ENCODE results near the gene SMAD7.

Gene SMAD7

DNA sequence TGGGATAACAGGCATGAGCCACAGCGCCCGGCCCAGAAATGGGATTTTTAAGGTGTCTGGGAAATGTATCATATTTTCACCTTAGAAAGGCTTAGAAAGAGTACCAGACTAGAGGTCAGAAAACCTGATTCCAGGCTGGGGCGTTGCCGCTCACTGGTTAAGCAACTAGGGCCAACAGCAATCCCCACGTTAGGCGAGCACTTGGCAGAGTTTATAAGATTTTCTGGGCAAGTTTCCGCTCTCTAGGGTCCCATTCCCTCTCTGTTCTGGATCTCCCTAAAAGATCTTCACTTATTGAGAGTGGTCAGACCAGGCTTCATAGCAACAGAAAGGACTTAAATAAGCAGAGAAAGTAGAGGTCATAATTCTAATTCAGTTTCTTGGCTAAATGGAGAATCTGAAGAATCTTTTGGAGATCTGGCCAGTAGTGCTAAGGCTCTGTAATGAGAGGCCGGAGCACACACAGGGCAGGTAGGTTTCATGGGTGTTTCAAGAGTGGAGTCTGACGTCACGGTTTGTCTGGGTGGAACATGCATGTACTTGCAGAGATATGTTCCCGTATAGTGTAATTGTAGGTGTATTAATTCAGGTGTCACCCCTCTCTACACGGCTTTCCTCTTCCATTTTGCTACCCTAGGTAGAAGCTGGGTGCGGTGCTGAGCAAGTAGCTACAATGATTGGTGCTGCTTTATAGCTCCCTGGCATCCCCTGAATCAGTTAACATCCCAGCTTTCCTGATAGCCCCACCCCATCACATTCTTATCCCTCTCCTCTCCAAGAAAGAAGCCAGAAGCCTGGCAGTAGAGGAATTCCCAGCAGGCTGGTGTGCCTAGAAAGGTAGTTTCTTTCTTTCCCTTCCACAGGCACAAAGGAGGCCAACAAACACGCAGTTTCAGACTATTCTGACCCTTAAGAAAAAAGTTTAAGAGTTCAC is 4.4 kb upstream of the SMAD7 start:
- no peak overlapping the region for H3K4me3 Mint-ChIP-seq
- peaks cover 33% of the 10 kb centered on the region for H3K27me3 Mint-ChIP-seq (ENCODE audit: low read depth, poor library complexity)
- no peak overlapping the region for H3K27ac Mint-ChIP-seq
- DNase-seq = no peak
- no peaks in the 10 kb centered on the region for H3K36me3 Mint-ChIP-seq (ENCODE audit: low read depth)
- no peaks in the 10 kb centered on the region for H3K9me3 Mint-ChIP-seq
- TF ChIP-seq, protein P1, sequence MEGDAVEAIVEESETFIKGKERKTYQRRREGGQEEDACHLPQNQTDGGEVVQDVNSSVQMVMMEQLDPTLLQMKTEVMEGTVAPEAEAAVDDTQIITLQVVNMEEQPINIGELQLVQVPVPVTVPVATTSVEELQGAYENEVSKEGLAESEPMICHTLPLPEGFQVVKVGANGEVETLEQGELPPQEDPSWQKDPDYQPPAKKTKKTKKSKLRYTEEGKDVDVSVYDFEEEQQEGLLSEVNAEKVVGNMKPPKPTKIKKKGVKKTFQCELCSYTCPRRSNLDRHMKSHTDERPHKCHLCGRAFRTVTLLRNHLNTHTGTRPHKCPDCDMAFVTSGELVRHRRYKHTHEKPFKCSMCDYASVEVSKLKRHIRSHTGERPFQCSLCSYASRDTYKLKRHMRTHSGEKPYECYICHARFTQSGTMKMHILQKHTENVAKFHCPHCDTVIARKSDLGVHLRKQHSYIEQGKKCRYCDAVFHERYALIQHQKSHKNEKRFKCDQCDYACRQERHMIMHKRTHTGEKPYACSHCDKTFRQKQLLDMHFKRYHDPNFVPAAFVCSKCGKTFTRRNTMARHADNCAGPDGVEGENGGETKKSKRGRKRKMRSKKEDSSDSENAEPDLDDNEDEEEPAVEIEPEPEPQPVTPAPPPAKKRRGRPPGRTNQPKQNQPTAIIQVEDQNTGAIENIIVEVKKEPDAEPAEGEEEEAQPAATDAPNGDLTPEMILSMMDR (IDR thresholded peaks at IDR 0.05) = no peak
- H3K4me1 Mint-ChIP-seq = peaks cover 51% of the 10 kb centered on the region

DNA sequence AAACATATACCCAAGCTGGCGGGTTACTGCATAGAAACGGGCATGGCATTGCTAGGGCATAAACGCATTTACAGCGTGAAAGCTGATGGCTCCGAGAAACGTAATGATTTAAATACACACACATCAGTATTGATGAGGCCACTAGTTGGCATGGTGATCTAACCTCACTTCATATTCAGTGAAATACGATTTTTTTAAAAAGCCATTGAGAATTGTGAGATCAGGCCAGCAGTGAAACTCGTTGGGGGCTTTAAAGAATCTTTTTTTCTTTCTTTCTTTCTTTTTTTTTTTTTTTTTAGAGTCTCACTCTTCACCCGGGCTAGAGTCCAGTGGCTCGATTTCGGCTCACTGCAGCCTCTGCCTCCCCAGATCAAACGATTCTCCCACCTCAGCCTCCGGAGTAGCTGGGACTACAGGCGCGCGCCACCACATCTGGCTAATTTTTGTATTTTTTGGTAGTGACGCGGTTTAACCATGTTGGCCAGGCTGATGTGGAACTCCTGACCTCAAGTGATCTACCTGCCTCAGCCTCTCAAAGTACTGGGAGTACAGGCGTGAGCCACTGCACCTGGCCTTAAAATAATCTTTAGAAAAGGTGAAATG is 2.4 kb upstream of the SMAD7 start:
- Mint-ChIP-seq H3K27me3 (ENCODE audit: low read depth, poor library complexity) (peaks cover 18% of the 10 kb centered on the region), H3K4me3 (peak overlapping the region; percentile 90), H3K36me3 (ENCODE audit: low read depth) (no peaks in the 10 kb centered on the region), H3K27ac (peak overlapping the region; percentile 75), H3K4me1 (peaks cover 40% of the 10 kb centered on the region), H3K9me3 (no peaks in the 10 kb centered on the region)
- no peak for DNase-seq
- TF ChIP-seq, protein P1 (IDR thresholded peaks at IDR 0.05) = no peak

DNA sequence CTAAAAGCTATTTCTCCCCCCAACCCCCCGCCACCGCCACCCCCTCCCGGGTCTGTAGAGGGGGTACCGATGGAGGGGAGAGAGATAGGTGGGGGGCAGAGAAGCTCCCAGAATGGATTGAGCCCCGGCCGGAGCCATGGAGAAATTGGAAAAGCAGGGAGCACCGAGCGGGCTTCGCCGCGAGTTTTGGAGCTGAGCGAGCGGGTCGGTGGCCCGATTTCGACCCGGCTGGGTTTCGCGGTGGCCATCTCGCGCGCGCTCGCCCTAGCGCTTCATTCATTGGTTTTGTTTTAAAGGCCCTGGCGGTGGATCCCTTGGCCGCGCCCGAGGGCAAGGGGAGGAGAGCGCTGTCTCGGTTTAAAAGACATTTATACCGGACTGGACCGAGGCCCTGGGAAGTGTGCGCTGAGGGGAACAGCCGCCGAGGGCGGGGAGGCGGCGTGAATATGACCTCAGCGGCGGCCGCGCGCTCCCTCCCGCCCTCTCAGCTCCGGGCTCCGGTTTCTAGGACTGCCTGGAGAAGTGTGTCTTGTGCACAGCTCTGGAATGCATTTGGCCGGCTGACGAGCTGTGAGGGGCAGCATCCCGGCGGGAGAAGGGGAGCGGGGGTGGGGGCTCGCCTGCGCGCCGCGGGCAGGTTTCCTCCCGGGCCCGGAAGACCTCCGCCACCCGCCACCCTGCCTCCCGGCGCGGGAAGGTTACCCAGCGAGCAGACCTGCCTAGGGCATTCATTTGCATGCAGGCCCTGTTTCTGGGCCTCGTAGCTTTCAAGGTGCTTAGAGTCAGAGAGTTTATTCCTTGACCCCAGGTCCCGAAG is 1.7 kb upstream of the SMAD7 start:
- H3K27ac Mint-ChIP-seq = peak overlapping the region; percentile 100
- TF ChIP-seq, protein P1 (IDR thresholded peaks at IDR 0.05) = no peak
- peaks cover 18% of the 10 kb centered on the region for H3K27me3 Mint-ChIP-seq (ENCODE audit: low read depth, poor library complexity)
- H3K4me3 Mint-ChIP-seq = peak overlapping the region; percentile 90
- H3K36me3 Mint-ChIP-seq (ENCODE audit: low read depth) = no peaks in the 10 kb centered on the region
- DNase-seq = peak; percentile 86
- peaks cover 47% of the 10 kb centered on the region for H3K4me1 Mint-ChIP-seq
- no peaks in the 10 kb centered on the region for H3K9me3 Mint-ChIP-seq

DNA sequence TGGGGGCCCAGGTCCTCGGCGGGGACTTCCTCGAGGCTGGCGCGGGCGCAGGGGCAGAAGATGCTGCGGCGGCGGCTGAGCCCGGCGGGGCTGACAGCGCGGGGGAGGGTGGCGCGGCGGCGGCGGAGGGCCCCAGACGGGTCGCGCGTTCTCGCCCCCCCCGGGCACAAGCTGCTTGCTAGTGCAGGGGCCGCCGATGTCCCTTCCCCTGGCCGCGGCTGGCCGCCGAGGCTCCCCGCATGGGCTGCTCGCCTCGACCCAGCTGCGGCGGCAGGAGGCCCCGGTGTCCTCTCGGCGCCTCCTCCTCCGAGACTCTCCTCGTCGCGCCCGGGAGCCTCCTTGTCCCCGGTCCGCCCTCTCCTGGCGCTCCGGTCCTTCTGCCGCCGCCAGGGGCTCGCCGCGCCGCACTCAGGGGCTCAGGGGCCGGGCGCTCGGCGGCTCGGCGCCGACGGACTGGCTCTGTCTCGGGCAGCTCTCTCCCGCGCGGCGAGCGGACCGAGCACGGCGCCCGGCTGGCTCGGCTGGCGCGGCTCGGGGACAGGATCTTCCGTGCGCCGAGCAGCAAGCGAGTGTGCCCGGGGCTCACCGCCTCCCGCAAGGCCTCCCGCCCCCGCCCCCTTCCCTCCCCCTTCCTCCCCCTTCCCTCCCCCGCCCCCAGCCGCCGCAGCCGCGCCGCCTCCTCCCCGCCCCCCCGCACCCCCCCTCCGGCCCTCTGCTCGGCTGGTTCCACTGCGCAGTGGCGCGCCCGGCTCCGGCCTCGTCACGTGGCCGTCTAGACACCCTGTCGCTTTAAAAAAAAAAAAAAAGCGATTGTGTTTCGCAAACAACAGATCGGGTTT is 902 bp upstream of the SMAD7 start:
- Mint-ChIP-seq H3K4me1 (peaks cover 51% of the 10 kb centered on the region), H3K4me3 (peak overlapping the region; percentile 95), H3K36me3 (ENCODE audit: low read depth) (no peaks in the 10 kb centered on the region), H3K9me3 (no peaks in the 10 kb centered on the region), H3K27me3 (ENCODE audit: low read depth, poor library complexity) (peaks cover 11% of the 10 kb centered on the region), H3K27ac (peak overlapping the region; percentile 100)
- peak; percentile 78 for DNase-seq
- TF ChIP-seq, protein P1 (IDR thresholded peaks at IDR 0.05) = no peak
